Adipose tissue (tissue), 3 donors: ENCODE data around the gene AGPAT3. TPM values are rescaled to one million over a fixed set of nuclear protein-coding genes. Genes with fewer than 3 reads are reported as not detected.

ENCODE experiments used
- H3K27ac ChIP-seq: one replicate; pipeline ENCODE4 v1.5.1; 2013; ENCODE audit warnings: low read depth, low read length
- WGBS, 3 donors: extraction: QIAGEN DNeasy Blood & Tissue Kit; methylation state at CpG; one replicate each; pipeline ENCODE4 v1.1.7; 2013; 5-methylcytosine and 5-hydroxymethylcytosine counted together
- polyA plus RNA-seq, 3 donors: library from polyadenylated mRNA; stranded (reverse); fragments of 200-250 nt; gene quantifications; one replicate each; pipeline ENCODE4 v1.2.3, GENCODE V29; 2013
- donor health status: healthy with polysubstance abuse.
- donor health status: Bipolar disorder and iron deficiency.
- donor health status: healthy.

Gene AGPAT3
- polyA plus RNA-seq, 3 donors: 15.9 to 35.5 (median 16.2) TPM

DNA sequence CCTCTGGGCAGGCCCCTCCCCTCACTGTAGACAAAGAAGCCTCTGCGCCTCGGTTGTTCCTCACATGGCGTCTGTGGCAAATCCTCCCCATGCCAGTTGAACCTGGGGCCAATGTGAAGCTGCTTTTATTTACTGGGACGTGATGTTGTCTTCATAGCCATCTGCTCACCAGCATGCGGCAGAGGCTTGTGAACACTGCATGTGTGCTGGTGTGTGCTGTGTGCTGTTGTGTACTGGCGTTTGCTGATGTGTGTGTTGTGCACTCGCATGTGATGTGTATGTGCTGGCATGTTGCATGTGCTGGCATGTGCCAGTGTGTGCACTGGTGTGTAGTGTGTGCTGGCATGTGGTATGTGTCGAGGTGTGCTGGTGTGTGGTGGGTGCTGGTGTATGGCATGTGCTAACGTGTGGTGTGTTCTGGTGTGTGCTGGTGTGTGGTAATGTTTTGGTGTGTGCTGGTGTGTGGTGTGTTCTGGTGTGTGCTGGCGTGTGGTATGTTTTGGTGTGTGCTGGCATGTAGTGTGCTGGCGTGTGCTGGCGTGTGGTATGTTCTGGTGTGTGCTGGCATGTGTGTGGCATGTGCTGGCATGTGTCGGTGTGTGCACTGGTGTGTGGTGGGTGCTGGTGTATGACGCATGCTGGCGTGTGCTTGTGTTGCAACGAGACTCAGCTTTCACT lies 109.9 kb downstream of the AGPAT3 start:
- 79 to 86% (median 86%) methylated on average over 16 of the region's 16 CpGs for WGBS, 3 donors
- no peak overlapping the region for H3K27ac ChIP-seq

DNA sequence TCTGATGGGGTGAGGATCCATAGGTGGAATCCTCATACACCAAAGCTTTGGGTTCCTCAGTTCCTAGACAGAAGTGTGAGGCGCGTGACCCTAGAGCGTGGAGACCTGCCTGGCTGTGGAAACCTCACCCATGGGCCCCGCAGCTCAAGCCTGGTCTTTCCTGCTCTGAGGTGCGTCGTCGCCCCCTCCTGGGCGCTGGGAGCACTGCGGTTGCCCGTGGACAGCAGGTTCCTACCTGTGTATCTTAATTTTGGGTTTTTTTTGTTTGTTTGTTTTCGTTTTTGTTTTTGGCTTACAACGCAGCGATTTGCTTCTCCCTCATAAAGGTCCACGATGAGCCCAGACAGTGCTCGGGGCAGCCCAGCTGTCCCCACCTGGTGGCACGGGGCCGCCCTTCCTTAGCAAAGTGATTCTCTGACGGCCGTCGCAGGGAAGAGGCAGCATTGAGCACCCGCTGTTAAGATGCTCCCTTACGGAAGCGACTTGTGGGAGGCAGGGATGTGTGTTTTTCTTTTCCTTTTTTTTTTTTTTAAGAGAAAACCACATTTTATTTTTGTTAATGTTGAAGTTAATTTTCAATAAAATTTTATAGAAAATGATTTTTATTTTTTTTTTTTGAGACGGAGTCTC lies 110.6 kb downstream of the AGPAT3 start:
- no peak overlapping the region for H3K27ac ChIP-seq
- WGBS, 3 donors: 31 to 35% (median 35%) methylated on average over 24 of the region's 24 CpGs

DNA sequence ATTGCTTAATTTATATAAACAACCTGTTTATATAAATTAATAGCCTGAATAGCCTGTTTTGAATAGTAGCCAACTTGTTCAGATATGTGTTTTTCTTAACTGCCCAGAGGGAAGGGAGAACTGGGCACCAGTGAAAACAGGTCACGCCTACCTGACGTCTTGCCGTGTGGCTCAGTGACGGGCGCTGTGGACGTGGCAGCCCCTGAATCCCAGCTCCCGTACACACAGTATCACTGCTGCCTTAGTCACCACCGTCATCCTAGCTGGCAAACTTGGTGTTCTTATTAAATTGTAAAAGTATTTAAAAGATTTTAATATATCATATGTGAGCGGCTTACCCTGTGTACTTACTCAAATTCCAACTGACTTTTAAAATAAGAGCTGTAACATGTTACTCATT lies 111.6 kb downstream of the AGPAT3 start:
- 90 to 94% (median 91%) methylated on average over 9 of the region's 9 CpGs for WGBS, 3 donors
- no peak overlapping the region for H3K27ac ChIP-seq

DNA sequence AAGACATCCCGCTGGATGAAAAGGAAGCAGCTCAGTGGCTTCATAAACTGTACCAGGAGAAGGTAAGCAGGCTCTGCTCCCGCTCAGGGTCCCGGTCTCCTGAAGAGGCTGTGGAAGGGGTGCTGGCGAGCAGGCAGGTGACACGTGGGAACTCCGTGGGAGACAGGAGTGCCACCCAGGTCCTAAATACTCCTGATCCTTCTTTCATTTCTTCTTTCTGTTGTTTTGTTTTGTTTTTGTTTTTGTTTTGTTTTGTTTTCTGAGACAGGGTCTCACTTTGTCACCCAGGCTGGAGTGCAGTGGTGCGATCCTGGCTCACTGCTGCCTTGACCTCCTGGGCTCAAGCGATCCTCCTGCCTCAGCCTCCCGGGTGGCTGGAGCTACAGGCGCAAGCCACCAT lies 113.0 kb downstream of the AGPAT3 start:
- 96 to 100% (median 97%) methylated on average over 10 of the region's 10 CpGs for WGBS, 3 donors
- H3K27ac ChIP-seq: no peak overlapping the region

DNA sequence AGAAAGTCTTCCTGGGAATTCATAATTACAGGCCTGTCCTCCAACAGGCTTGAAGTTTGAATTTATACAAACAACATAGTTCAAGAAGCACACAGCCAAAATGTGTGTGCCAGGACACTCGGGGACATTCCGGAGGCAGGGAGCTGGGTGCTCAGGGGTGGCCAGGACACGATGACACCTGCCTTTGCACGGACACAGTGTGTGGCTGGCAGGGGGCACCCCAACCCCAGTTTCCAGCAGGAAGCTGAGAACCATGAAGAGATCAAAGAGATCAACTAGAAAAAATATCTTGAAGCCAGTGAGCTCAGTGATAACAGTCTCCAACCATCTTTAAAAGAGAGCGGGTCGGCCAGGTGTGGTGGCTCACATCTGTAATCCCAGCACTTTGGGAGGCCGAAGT lies 114.6 kb downstream of the AGPAT3 start:
- no peak overlapping the region for H3K27ac ChIP-seq
- 89 to 90% (median 90%) methylated on average over 7 of the region's 7 CpGs for WGBS, 3 donors

DNA sequence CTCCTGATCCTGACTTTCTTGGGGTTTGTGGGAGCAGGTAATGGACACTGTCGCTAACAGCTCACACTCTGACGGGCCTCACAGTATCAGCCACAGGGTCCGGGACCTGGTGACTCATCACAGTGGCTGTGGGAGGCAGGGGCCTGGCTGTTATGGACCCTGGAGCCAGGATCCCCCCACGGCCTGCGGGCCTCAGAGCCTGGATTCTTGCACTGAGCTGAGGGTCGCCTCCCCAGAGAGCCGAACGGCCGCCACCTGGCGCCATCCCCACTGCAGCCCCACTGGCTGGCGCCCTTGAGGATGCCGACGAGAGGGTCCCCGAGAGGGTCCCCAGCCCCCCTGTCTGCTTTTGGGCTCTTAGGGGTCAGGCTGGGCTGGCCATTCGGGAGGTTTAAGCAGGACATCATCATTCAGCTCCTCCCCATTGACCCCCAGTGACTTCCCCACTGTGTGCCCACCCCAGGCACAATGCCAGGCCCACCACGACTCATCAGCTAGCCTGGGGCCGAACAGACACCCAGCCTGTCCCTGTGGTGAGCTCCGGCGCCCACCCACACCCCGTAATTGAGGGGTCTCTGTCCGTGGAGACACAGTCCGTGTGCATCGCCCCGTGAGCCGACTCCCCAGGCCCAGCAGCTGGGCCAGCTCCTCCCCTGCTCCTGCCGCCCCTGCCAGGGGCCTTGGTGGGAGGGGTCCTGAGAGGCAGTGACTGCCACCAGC lies 116.3 kb downstream of the AGPAT3 start:
- WGBS, 3 donors: 83 to 91% (median 89%) methylated on average over 26 of the region's 26 CpGs
- no peak overlapping the region for H3K27ac ChIP-seq

DNA sequence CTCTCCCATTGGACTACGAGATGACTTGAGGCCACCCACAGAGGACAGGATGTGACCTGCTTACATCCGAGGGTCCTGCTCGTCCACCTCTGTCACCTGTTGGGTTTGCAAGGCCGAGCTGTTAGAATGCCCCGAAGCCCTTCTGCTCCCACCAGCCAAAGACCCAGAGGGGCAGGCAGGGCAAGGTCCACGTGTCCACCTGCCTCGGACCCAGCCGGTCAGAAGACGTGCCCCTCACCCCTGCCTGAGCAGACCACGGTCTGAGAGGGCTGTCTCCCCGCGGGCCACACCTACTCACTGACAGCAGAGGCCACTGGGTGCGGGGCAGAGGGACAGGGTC lies 116.8 kb downstream of the AGPAT3 start:
- WGBS, 3 donors: 84 to 92% (median 87%) methylated on average over 13 of the region's 13 CpGs
- H3K27ac ChIP-seq: no peak overlapping the region

DNA sequence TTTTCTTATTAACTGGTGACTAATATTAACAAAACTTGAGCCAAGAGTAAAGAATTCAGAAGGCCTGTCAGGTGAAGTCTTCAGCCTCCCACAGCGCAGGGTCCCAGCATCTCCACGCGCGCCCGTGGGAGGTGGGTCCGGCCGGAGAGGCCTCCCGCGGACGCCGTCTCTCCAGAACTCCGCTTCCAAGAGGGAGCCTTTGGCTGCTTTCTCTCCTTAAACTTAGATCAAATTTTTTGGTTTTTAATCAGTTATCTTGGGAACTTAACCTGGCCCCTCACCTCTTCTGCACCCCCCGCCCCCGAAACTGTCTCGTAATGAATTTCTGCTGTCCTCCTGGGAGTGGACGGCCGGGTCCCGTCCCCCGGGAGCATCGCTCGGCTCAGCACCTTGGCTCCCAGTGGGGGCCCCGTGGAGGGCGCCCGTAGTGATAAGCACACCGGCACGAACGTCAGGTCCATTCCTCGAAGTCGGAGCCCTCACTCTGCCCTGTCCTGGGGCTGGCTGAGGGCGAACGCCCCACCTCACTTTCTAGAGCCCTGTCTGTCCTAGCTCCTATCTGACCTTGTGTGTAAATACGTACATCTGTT lies 117.6 kb downstream of the AGPAT3 start:
- 91 to 95% (median 93%) methylated on average over 32 of the region's 32 CpGs for WGBS, 3 donors
- H3K27ac ChIP-seq: no peak overlapping the region

DNA sequence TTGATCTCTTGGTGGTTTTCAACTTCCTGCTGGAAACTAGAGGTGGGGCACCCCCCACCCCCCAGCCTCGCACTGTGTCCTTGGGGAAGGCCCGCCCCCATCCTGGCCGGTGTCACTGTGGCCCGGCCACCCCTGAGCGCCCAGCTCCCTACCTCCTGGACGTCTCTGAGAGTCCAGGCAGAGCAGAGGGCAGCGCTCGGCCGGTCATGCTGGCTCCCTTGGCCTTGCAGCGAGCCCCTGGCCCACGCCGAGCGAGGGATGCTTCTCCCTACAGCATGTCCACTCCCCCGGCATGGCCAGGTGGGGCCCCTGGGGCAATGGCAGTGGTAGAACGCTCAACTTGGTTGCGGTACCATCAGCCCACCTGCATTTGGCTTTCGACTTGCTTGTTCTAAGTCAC lies 118.4 kb downstream of the AGPAT3 start:
- no peak overlapping the region for H3K27ac ChIP-seq
- WGBS, 3 donors: 83 to 93% (median 87%) methylated on average over 16 to 17 of the region's 17 CpGs

DNA sequence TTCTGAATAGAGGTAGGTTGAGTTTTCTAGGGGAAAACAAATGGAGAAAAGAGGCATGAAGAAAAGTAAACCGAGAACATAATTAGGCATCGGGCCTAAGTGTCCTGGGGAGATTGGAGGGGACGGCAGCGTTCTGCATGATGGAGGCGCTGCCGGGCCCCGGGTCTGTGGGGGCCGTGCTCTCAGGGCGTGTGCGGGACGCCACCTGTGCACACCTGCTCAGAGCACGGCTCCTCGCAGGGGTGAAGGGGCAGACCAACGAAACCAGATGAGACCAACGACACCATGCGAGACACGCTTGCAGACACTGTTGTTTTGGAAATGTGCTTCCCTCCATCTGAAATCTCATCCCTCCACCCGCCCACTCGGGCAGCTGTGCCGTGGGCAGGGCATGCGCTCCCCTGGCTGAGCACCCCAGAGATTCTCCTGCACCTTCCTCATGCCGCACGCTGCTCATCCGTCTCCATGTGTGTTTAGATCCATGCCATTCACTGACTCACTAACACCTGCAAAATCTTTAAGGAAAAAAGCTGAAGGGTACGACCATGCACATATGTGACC lies 118.9 kb downstream of the AGPAT3 start:
- WGBS, 3 donors: 93 to 95% (median 94%) methylated on average over 25 of the region's 25 CpGs
- H3K27ac ChIP-seq: no peak overlapping the region

DNA sequence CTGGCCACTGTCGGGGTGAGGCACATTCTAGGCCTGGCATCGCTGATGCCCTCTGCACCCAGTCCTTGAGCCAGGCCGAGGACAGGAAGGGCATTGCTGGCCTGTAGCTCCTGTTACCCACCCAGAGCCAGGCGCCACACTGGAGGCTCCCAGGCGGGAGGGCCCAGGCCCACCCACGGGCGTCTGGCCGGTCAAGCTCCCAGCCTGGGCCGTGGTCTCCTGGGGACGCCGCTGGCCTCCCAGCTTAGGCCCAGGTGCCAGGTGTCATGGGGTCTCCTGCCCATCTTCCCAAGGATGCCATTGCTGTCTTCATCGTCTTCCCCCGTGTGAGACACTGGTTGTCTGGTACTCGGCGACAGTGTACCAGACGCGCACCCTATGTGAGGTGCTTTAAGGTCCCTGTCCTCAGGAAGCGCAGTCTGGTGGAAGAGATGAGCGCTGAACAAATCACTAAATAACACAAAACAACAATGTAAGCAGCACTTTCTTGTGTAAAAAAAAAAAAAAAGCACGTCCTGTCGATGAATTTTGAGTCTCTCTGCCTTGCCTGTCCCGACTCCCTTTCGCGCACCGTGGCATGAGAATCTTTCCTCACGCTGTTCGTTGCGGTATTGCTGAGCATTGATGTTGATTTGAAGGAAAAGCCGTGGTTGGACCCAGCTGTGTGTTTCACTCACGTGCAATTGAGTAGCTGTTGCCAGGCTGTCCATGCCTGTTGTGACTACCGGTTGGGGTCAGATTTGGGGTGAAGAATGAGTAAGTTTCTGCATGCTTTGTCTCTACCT lies 120.1 kb downstream of the AGPAT3 start:
- no peak overlapping the region for H3K27ac ChIP-seq
- 85 to 92% (median 89%) methylated on average over 30 to 31 of the region's 31 CpGs for WGBS, 3 donors

DNA sequence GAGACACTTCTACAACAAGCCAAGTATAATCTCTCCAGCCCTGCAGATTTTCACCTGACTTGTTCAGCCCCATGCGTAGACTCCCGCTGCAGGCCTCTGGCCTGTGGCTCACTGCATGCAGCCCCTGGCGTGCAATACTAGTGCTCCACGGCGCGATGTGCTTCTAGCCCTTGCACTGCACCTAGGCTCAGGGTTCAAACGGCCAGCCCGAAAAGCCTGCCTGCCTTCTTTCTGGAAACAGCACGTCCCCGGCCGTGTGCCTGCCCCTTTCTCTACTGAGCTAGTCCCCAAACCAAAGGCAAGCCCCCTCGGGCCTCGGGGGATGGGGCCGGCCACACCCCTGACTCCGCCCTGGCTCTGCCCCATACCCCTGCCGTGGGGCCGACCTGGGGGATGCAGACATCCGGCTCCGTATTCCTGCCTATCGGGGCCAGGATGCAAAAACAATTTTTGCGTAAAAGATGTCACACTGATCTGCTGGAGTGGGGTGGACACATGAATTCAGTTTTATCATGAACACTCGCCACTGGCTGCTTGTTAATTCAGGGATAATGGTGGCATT lies 120.7 kb downstream of the AGPAT3 start:
- no peak overlapping the region for H3K27ac ChIP-seq
- WGBS, 3 donors: 26 to 28% (median 28%) methylated on average over 22 of the region's 22 CpGs

DNA sequence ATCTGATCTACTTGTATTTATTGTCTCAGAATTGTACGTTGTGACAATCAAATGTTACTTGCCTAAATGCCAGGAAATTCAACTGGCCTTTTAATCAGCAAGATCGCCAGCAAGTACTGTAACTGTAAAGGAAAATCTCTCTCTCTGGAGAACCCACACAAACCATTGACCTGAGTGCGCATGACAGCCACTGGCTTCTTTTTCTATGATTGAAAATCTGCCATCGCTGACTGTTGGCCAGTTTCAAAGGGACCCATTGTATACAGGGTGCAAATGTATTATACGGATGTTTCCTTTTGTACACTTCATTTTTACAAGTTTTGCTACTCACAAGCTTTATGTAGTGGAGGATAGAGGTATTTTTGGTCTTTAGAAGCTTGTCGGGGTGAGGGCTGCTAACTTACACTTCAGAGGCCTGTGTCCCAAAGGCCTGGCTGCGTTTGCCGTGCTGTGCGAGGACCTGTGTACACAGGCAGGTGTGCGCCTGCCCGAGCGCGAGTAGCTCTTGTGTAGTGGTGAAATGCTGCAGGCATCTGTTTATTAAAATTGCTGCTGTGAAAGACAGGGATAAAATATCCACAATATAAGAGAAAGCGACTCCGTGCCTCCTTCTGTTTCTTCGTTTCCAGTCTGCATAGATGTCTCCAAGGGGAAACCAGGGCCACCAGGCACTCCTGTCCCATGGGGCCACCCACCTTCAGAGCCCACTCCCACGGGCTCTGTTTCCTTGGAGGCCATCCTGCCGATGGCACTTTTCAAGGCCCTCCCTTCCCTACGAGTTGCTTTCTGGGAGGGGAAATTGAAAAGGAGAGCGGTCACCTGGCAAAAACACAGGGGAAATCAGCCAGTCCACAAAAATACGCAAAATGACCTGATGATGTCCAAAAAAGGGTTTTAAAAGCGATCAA lies 121.8 kb downstream of the AGPAT3 start:
- WGBS, 3 donors: 60 to 82% (median 77%) methylated on average over 22 of the region's 22 CpGs

DNA sequence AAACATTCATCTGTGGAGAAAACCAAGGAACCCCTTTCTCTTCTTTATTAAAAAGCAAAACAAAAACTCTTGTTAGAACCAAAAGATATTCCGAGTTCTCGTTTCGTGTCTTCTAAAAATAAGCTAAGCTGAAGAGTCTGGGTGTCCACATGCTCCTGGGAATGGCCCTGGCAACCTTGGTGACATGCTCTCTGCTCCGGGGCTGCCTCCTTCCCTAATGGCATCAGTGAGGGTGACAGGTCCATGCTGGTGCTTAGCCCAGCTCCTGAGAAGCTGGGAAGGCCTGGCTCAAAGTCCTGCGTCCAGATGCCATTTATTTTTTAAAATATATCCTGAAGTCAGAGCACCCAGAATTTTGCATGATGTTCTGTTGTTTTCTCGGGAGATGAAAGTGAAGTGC lies 122.5 kb downstream of the AGPAT3 start:
- 72 to 74% (median 73%) methylated on average over 6 of the region's 6 CpGs for WGBS, 3 donors

More for the DNA sequence above, 121.8 kb downstream of the AGPAT3 start:
- H3K27ac ChIP-seq: no peak overlapping the region

DNA sequence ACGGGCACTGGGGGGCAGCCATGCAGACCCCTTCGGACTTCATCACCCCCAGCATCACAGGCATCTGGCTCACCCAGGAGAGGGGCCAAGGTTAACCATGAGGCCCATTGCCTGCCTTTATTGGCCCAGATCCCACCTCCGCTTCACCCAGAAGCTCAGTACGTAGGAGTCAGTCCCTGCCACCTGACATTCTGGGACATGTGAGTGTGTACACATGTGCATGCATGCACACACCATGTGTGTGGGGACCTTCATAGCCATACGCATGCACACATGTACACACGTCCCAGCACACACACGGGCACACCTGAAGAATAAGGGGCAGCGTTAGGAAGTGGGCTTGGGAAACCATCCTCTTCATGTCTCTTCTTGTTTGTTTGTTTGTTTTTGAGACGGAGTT lies 123.0 kb downstream of the AGPAT3 start:
- no peak overlapping the region for H3K27ac ChIP-seq
- 77 to 89% (median 77%) methylated on average over 9 of the region's 9 CpGs for WGBS, 3 donors

More for the DNA sequence above, 122.5 kb downstream of the AGPAT3 start:
- no peak overlapping the region for H3K27ac ChIP-seq

DNA sequence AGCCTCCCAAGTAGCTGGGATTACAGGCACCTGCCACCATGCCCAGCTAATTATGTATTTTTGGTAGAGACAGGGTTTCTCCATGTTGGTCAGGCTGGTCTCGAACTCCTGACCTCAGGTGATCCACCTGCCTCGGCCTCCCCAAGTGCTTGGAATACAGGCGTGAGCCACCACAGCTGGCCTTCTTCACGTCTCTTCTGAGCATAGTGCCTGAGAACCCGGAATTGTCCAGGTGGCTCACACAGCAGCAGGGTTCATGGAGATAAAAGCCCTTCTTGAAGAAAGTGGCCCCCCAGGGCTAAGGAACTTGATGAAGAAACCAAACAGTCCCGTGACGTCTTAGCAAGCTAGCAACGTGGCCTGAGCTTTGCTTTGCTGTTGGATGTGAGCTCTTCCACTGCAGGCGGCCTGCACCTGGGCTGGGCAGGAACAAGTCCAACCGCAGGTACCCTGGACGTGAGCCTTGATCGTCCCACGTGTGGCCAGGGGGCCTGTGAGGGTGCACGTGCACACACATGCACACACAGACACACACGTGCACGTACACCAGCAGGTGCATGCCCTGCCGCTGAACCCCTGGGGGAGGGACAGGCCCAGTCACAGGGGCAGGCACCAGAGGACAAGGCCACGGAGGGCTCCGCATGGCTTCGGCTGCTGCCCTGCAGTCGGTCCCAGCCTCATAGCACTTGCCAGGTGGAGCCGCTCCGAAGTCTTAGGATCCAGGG lies 123.6 kb downstream of the AGPAT3 start:
- H3K27ac ChIP-seq: no peak overlapping the region
- 60 to 84% (median 81%) methylated on average over 23 of the region's 23 CpGs for WGBS, 3 donors
